ENCODE data around the gene LRRC36.

GRCh38 chr16:67283039-67283825 lies 43.4 kb upstream of the LRRC36 start:
- TF ChIP-seq GATA3 (IDR thresholded peaks at IDR 0.05; ENCODE audit: low read depth, low read length) = no peak
- no peak for TF ChIP-seq GATA2 (IDR thresholded peaks at IDR 0.05; ENCODE audit: low read depth, low read length)
